ENCODE data around the gene SYNPO. TPM values are rescaled to one million over a fixed set of nuclear protein-coding genes. Genes with fewer than 3 reads are reported as not detected.
A peak's percentile ranks its signal among the peaks of the same experiment; 100 is the strongest.

The SYNPO gene
- total RNA-seq, 1 donor from 2014 or later = 715 TPM

- Histone ChIP-seq H3K9me3 (replicated peaks) (no peaks in the 10 kb centered on the region), H3K36me3 (no peaks in the 10 kb centered on the region), H3K4me1 (peaks cover 100% of the 10 kb centered on the region), H3K27me3 (ENCODE audit: low read depth) (no peaks in the 10 kb centered on the region), H3K27ac (replicated peaks) (peak overlapping the region; percentile 99), H3K4me3 (no peak overlapping the region)
- DNase-seq = peak; percentile 78
- intact Hi-C loops (cut with micrococcal nuclease) = no loop called here
- TF ChIP-seq CTCF (IDR thresholded peaks at IDR 0.05; ENCODE audit: borderline replicate concordance) = no peak
Observed at GRCh38 chr5:150616024-150616470, 24.4 kb upstream of the SYNPO start.

- intact Hi-C loops (cut with micrococcal nuclease) = no loop called here
- Histone ChIP-seq H3K36me3 (no peaks in the 10 kb centered on the region), H3K4me1 (peaks cover 100% of the 10 kb centered on the region), H3K27ac (replicated peaks) (peak overlapping the region; percentile 99), H3K27me3 (ENCODE audit: low read depth) (no peaks in the 10 kb centered on the region), H3K4me3 (no peak overlapping the region), H3K9me3 (replicated peaks) (no peaks in the 10 kb centered on the region)
- TF ChIP-seq CTCF (IDR thresholded peaks at IDR 0.05; ENCODE audit: borderline replicate concordance) = no peak
- no peak for DNase-seq
Observed at GRCh38 chr5:150616506-150616905, 24.0 kb upstream of the SYNPO start.

GRCh38 chr5:150618163-150618562, 22.3 kb upstream of the SYNPO start:
- no peak for TF ChIP-seq CTCF (IDR thresholded peaks at IDR 0.05; ENCODE audit: borderline replicate concordance)

GRCh38 chr5:150618588-150619281, 21.7 kb upstream of the SYNPO start:
- DNase-seq = peak; percentile 48
- H3K4me1 ChIP-seq = peaks cover 100% of the 10 kb centered on the region
- intact Hi-C loops (cut with micrococcal nuclease) = no loop called here
- TF ChIP-seq CTCF (IDR thresholded peaks at IDR 0.05; ENCODE audit: borderline replicate concordance) = no peak
- no peaks in the 10 kb centered on the region for H3K9me3 ChIP-seq (replicated peaks)
- no peaks in the 10 kb centered on the region for H3K36me3 ChIP-seq
- H3K27me3 ChIP-seq (ENCODE audit: low read depth) = no peaks in the 10 kb centered on the region
- H3K27ac ChIP-seq (replicated peaks) = peak overlapping the region; percentile 99
- peak overlapping the region; percentile 19 for H3K4me3 ChIP-seq

More at GRCh38 chr5:150618163-150618562, 22.3 kb upstream of the SYNPO start:
- Histone ChIP-seq H3K27me3 (ENCODE audit: low read depth) (no peaks in the 10 kb centered on the region), H3K36me3 (no peaks in the 10 kb centered on the region), H3K9me3 (replicated peaks) (no peaks in the 10 kb centered on the region), H3K27ac (replicated peaks) (peak overlapping the region; percentile 99), H3K4me3 (no peak overlapping the region), H3K4me1 (peaks cover 100% of the 10 kb centered on the region)
- DNase-seq = peak; percentile 67
- intact Hi-C loops (cut with micrococcal nuclease) = no loop called here

GRCh38 chr5:150619359-150620230, 20.9 kb upstream of the SYNPO start:
- H3K27me3 ChIP-seq (ENCODE audit: low read depth) = no peaks in the 10 kb centered on the region
- peak overlapping the region; percentile 99 for H3K27ac ChIP-seq (replicated peaks)
- H3K36me3 ChIP-seq = no peaks in the 10 kb centered on the region
- intact Hi-C loops (cut with micrococcal nuclease) = no loop called here
- no peak for TF ChIP-seq CTCF (IDR thresholded peaks at IDR 0.05; ENCODE audit: borderline replicate concordance)
- H3K4me3 ChIP-seq = peak overlapping the region; percentile 19
- peak; percentile 81 for DNase-seq
- peaks cover 98% of the 10 kb centered on the region for H3K4me1 ChIP-seq
- H3K9me3 ChIP-seq (replicated peaks) = no peaks in the 10 kb centered on the region

All from left ventricle myocardium inferior (tissue), 1 donor.